Glutamatergic neuron (in vitro differentiated cells): Measurements from ENCODE around the gene FUT2. TPM values are rescaled to one million over a fixed set of nuclear protein-coding genes. Genes with fewer than 3 reads are reported as not detected.

Experiments used
- DNase-seq: peaks from one replicate; pipeline ENCODE4 v3.0.0; 2022
- H3K27ac Mint-ChIP-seq: one replicate; pipeline ENCODE4 v1.8.0; 2020; ENCODE audit warnings: mild to moderate bottlenecking, mixed read lengths, inconsistent platforms; ENCODE audit not compliant: unreplicated experiment
- H3K27me3 Mint-ChIP-seq: one replicate; pipeline ENCODE4 v1.8.0; 2020; ENCODE audit warnings: mild to moderate bottlenecking, moderate library complexity, mixed read lengths, inconsistent platforms; ENCODE audit not compliant: unreplicated experiment
- H3K36me3 Mint-ChIP-seq: one replicate; pipeline ENCODE4 v1.8.0; 2020; ENCODE audit warnings: mild to moderate bottlenecking, mixed read lengths, inconsistent platforms; ENCODE audit not compliant: unreplicated experiment
- H3K4me1 Mint-ChIP-seq: one replicate; pipeline ENCODE4 v1.8.0; 2020; ENCODE audit warnings: mild to moderate bottlenecking, low read depth, mixed read lengths, inconsistent platforms; ENCODE audit not compliant: unreplicated experiment
- H3K4me3 Mint-ChIP-seq: one replicate; pipeline ENCODE4 v1.8.0; 2020; ENCODE audit warnings: mild to moderate bottlenecking, mixed read lengths, inconsistent platforms; ENCODE audit not compliant: unreplicated experiment
- H3K9me3 Mint-ChIP-seq: one replicate; pipeline ENCODE4 v1.8.0; 2020; ENCODE audit warnings: mild to moderate bottlenecking, moderate library complexity, mixed read lengths, inconsistent platforms; ENCODE audit not compliant: unreplicated experiment
- total RNA-seq: library from RNA; stranded (reverse); fragmentation: NEBNext Ultra II Directional; extraction: Animal tissue kit (Norgen Biotek cat#: 25700); gene quantifications from one replicate; pipeline ENCODE4 v1.2.1, GENCODE V29; 2021; ENCODE audit not compliant: unreplicated experiment
- TF ChIP-seq, protein P1 (sequence below): fragments of 200-600 bp; sonication (generic); IDR thresholded peaks from one replicate; pipeline ENCODE4 v1.5.0; 2021; ENCODE audit not compliant: partially characterized antibody, unreplicated experiment

FUT2 gene
- total RNA-seq, 1 donor from 2014 or later: 0.22 TPM

DNA sequence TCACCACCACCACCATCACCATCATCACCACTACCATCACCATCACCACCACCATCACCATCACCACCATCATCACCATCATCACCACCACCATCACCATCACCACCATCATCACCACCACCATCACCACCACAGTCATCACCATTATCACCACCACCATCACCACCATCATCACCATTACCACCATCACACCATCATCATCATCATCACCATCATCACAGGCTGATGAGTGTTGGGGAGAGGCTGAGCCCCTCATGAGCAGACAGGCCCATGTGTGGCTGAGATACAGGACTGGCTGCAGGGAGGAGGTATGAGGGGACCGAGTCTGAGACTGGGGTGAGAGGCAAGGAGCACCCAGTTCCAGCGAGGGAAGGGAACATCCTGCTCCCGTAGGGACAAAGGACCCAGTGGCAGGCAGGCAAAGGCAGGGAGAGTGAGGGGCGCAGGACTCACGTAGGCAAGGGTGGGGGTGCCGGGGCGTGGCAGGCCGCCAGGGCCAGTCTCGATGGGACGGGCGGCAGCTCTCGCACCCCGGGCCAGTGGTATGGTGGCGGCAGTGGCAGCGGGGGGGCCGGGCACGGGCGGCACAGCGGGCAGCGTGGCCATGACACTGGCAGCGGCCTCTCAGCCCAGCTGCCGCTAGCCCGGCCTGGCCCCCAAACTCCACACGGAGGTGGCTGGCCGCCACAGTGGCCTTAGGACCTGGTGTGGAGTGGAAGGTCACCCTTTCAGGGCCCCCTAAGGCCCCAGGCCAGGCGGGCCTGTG lies 25.7 kb upstream of the FUT2 start:
- DNase-seq: no peak
- no peak overlapping the region for H3K4me3 Mint-ChIP-seq

DNA sequence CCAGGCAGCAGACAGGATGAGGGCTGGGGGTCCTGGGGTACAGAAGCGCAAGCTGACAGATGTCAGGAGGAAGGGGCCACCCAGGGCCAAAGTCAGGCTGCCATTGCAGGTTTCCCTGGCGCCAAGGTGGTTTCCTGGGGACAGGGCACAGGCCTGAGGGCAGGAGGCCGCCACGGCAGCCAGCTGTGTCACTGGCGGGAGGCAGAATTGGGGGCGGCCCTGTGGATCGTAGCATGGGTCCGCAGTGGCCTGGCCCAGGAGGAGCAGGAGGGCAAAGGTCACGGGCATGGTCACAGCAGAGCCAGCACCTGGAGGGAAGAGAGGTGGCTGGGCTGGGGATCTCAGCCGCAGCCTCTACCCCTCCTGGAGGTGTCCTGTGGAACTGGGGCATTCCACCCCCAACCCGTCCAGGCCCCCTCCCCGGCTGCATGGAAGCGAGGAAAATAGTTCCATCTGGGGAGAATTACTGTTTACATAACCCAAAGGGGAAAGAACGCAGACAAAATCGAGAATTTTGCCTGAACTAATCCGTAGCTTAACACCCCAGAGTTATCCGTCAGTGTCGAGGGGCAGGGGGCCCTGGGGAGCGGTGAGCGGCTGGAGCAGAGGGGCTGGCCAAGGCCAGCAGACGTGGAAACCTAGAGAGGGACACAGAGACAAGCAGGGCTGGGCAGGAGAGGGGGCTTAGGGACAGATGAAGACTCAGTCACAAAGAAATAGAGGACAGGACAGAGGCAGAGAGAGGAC lies 24.9 kb upstream of the FUT2 start:
- no peak overlapping the region for H3K27ac Mint-ChIP-seq
- no peaks in the 10 kb centered on the region for H3K36me3 Mint-ChIP-seq
- H3K27me3 Mint-ChIP-seq: peaks cover 3% of the 10 kb centered on the region
- peaks cover 7% of the 10 kb centered on the region for H3K9me3 Mint-ChIP-seq
- TF ChIP-seq, protein P1, sequence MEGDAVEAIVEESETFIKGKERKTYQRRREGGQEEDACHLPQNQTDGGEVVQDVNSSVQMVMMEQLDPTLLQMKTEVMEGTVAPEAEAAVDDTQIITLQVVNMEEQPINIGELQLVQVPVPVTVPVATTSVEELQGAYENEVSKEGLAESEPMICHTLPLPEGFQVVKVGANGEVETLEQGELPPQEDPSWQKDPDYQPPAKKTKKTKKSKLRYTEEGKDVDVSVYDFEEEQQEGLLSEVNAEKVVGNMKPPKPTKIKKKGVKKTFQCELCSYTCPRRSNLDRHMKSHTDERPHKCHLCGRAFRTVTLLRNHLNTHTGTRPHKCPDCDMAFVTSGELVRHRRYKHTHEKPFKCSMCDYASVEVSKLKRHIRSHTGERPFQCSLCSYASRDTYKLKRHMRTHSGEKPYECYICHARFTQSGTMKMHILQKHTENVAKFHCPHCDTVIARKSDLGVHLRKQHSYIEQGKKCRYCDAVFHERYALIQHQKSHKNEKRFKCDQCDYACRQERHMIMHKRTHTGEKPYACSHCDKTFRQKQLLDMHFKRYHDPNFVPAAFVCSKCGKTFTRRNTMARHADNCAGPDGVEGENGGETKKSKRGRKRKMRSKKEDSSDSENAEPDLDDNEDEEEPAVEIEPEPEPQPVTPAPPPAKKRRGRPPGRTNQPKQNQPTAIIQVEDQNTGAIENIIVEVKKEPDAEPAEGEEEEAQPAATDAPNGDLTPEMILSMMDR: no peak
- DNase-seq: no peak
- H3K4me3 Mint-ChIP-seq: no peak overlapping the region
- H3K4me1 Mint-ChIP-seq: peaks cover 9% of the 10 kb centered on the region

More for the DNA sequence above, 25.7 kb upstream of the FUT2 start:
- TF ChIP-seq, protein P1: no peak
- Mint-ChIP-seq H3K4me1 (peaks cover 7% of the 10 kb centered on the region), H3K36me3 (no peaks in the 10 kb centered on the region), H3K27ac (no peak overlapping the region), H3K27me3 (peaks cover 3% of the 10 kb centered on the region), H3K9me3 (peaks cover 7% of the 10 kb centered on the region)

DNA sequence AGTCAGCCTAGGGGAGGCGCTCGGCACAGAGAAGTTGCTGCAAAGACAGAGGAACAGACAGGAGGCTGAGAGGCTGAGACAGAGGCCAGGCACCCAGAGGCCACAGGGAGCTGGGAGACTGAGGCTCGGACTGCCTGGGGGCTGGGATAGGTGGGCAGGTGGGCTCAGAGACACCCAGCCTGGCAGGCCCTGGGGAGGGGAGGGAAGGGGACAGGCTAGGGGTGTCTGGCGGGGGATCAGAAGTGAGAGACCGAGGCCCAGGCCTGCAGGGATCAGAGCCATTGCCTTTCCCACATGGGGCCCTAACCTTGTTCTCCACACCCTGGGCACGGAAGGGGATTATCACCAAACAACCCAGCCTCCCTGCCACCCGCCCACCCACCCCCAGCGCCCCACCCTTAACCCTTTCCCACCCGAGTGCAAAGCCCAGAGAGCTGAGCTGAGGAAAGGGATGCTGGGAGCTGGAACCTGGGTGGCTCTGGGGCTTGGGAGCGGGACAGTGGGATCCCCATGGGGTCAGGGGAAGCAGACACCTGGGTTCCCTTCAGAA lies 24.2 kb upstream of the FUT2 start:
- H3K4me1 Mint-ChIP-seq: peaks cover 9% of the 10 kb centered on the region
- H3K9me3 Mint-ChIP-seq: peaks cover 7% of the 10 kb centered on the region
- no peak overlapping the region for H3K27ac Mint-ChIP-seq
- no peak for DNase-seq
- peaks cover 3% of the 10 kb centered on the region for H3K27me3 Mint-ChIP-seq
- TF ChIP-seq, protein P1: no peak
- H3K36me3 Mint-ChIP-seq: no peaks in the 10 kb centered on the region
- H3K4me3 Mint-ChIP-seq: no peak overlapping the region

DNA sequence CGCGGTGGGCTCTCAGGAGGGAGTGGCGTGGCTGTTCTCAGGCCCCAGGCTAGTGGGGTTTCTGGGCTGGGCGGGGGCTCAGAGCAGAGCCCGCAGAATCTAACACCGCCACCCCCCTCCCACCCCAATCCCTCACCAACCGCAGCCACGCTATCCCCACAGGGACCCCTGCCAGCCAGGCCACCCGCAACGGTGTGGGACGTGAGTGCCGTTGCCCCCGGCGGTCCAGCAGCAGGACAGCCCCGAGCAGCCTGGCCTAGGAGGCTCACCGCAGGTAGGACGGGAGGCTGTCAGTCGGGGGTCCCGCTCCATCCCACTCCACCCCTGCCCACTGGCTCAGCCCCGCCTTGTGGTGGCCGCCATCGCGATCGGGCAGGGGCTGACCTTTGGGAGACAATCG lies 22.8 kb upstream of the FUT2 start, which contains the start of gene NTN5:
Gene NTN5, minus strand, starts transcription at position 24 of the 400 bp plus-strand sequence. CDS start 2,031 bp downstream, outside the sequence.
- H3K27ac Mint-ChIP-seq: no peak within 1 kb of the TSS

More for the DNA sequence above, 22.8 kb upstream of the FUT2 start, which contains the start of gene NTN5:
- Mint-ChIP-seq H3K27me3 (peaks cover 3% of the 10 kb centered on the region), H3K9me3 (peaks cover 5% of the 10 kb centered on the region), H3K4me3 (peak within 1 kb of the TSS; percentile 63), H3K4me1 (peaks cover 9% of the 10 kb centered on the region), H3K36me3 (no peaks in the 10 kb centered on the region)
- TF ChIP-seq, protein P1: no peak
- no peak for DNase-seq
